MCF 10A (cell line): Measurements from ENCODE around the gene MCAM. TPM values are rescaled to one million over a fixed set of nuclear protein-coding genes. Genes with fewer than 3 reads are reported as not detected.
A peak's percentile ranks its signal among the peaks of the same experiment; 100 is the strongest.

ENCODE experiments used
- Bru-seq: library from RNA; stranded (reverse); fragments of 400-500 nt; gene quantifications from one replicate; lab custom pipeline; 2021; lab: Mats Ljungman, UMichigan
- BruChase-seq, 2 experiments: library from RNA; stranded (reverse); fragments of 400-500 nt; gene quantifications; one replicate each; lab custom pipeline; 2021; lab: Mats Ljungman, UMichigan
- BruUV-seq: library from RNA; stranded (reverse); fragments of 400-500 nt; replicated peaks from 2 replicates; lab custom pipeline; 2021; lab: Mats Ljungman, UMichigan
- CTCF ChIA-PET: fragments of 300-600 bp; sonication (Branson Sonifier 250); formaldehyde crosslinking; extraction: SDS; loops from one replicate; lab custom pipeline; 2021; ENCODE audit warnings: antibody characterized with exemption, inconsistent platforms; lab: Yijun Ruan, JAX
- POLR2A ChIA-PET: fragments of 300-600, 350-650 bp; sonication (Branson Sonifier 250); formaldehyde crosslinking; extraction: SDS; loops from one replicate; lab custom pipeline; 2020; ENCODE audit warnings: antibody characterized with exemption, inconsistent platforms; lab: Yijun Ruan, JAX
- DNase-seq: peaks from one replicate; pipeline ENCODE4 v3.0.0-alpha.2; 2018; ENCODE audit not compliant: unreplicated experiment
- H3K27ac Mint-ChIP-seq: one replicate; pipeline ENCODE4 v1.8.0; 2022; ENCODE audit warnings: mild to moderate bottlenecking, low read depth, mixed read lengths; ENCODE audit not compliant: unreplicated experiment
- H3K27me3 Mint-ChIP-seq: one replicate; pipeline ENCODE4 v1.8.0; 2022; ENCODE audit warnings: mixed read lengths; ENCODE audit not compliant: insufficient read depth, unreplicated experiment
- H3K36me3 Mint-ChIP-seq: one replicate; pipeline ENCODE4 v1.8.0; 2022; ENCODE audit warnings: mild to moderate bottlenecking, moderate library complexity, mixed read lengths; ENCODE audit not compliant: insufficient read depth, unreplicated experiment
- H3K4me1 Mint-ChIP-seq: one replicate; pipeline ENCODE4 v1.8.0; 2022; ENCODE audit warnings: mixed read lengths; ENCODE audit not compliant: insufficient read depth, unreplicated experiment
- H3K4me3 Mint-ChIP-seq: one replicate; pipeline ENCODE4 v1.8.0; 2022; ENCODE audit warnings: mild to moderate bottlenecking, moderate library complexity, mixed read lengths; ENCODE audit not compliant: unreplicated experiment
- H3K9me3 Mint-ChIP-seq: one replicate; pipeline ENCODE4 v1.8.0; 2022; ENCODE audit warnings: mixed read lengths; ENCODE audit not compliant: unreplicated experiment
- intact Hi-C: fragments of 100-400 bp; cut with micrococcal nuclease; formaldehyde crosslinking; loops from 2 replicates; pipeline ENCODE4 v1.14.1; 2022
- long read RNA-seq: library from polyadenylated mRNA; stranded (forward); transcript quantifications from one replicate; pipeline ENCODE4 v2.0.0, GENCODE V29; 2022
- total RNA-seq: library from RNA; stranded (reverse); gene quantifications from 2 replicates; pipeline ENCODE4 v1.2.3, GENCODE V29; 2022
- TF ChIP-seq, protein P1 (sequence below): fragments of 200-600 bp; IDR thresholded peaks from one replicate; pipeline ENCODE4 v1.8.0; 2022; ENCODE audit warnings: antibody characterized with exemption, mild to moderate bottlenecking; ENCODE audit not compliant: unreplicated experiment

MCAM gene, protein sequence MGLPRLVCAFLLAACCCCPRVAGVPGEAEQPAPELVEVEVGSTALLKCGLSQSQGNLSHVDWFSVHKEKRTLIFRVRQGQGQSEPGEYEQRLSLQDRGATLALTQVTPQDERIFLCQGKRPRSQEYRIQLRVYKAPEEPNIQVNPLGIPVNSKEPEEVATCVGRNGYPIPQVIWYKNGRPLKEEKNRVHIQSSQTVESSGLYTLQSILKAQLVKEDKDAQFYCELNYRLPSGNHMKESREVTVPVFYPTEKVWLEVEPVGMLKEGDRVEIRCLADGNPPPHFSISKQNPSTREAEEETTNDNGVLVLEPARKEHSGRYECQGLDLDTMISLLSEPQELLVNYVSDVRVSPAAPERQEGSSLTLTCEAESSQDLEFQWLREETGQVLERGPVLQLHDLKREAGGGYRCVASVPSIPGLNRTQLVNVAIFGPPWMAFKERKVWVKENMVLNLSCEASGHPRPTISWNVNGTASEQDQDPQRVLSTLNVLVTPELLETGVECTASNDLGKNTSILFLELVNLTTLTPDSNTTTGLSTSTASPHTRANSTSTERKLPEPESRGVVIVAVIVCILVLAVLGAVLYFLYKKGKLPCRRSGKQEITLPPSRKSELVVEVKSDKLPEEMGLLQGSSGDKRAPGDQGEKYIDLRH
- total RNA-seq: 3.5 TPM in 2 replicates
- percentile 23 among the genes with signal in this experiment for Bru-seq, nascent RNA
- percentile 45 among the genes with signal in this experiment for BruChase-seq, experiment 1, labeled RNA remaining after a 6-hour chase
- BruChase-seq, experiment 2, labeled RNA remaining after a 2-hour chase: percentile 36 among the genes with signal in this experiment
- long read RNA-seq, partial matches to known transcripts: 1 of 3 reads
- long read RNA-seq, other reads (novel, unspliced or antisense): 0 of 3 reads

GRCh38 chr11:119316729-119317591 is at the start of gene MCAM:
Gene MCAM, minus strand, starts transcription at chr11:119317130. Its CDS starts 29 bp downstream, at chr11:119317101.
- POLR2A ChIA-PET: interaction anchor here (0.6 to 1.4 kb wide), 3 partner anchors 196 to 261 kb away, joined by 3 read pairs; partner anchors contain the start of gene DPAGT1
- H3K9me3 Mint-ChIP-seq: no peaks in the 10 kb centered on the region
- no peak for DNase-seq

GRCh38 chr11:119365071-119365591 is 48.2 kb upstream of the MCAM start:
- peaks cover 71% of the 10 kb centered on the region for H3K4me1 Mint-ChIP-seq
- BruUV-seq: no TSS peak
- H3K9me3 Mint-ChIP-seq: no peaks in the 10 kb centered on the region
- no peaks in the 10 kb centered on the region for H3K27me3 Mint-ChIP-seq
- H3K27ac Mint-ChIP-seq: no peak overlapping the region
- peaks cover 6% of the 10 kb centered on the region for H3K36me3 Mint-ChIP-seq
- ChIA-PET CTCF (interaction anchor here (0.6 to 2.1 kb wide), 5 partner anchors 8 to 161 kb away, joined by 3 to 16 read pairs (median 6); no protein-coding TSS in a partner anchor), POLR2A (interaction anchor here (0.6 kb wide), 2 partner anchors 13 to 745 kb away, joined by 3 to 4 read pairs; no protein-coding TSS in a partner anchor)
- H3K4me3 Mint-ChIP-seq: no peak overlapping the region
- TF ChIP-seq, protein P1, sequence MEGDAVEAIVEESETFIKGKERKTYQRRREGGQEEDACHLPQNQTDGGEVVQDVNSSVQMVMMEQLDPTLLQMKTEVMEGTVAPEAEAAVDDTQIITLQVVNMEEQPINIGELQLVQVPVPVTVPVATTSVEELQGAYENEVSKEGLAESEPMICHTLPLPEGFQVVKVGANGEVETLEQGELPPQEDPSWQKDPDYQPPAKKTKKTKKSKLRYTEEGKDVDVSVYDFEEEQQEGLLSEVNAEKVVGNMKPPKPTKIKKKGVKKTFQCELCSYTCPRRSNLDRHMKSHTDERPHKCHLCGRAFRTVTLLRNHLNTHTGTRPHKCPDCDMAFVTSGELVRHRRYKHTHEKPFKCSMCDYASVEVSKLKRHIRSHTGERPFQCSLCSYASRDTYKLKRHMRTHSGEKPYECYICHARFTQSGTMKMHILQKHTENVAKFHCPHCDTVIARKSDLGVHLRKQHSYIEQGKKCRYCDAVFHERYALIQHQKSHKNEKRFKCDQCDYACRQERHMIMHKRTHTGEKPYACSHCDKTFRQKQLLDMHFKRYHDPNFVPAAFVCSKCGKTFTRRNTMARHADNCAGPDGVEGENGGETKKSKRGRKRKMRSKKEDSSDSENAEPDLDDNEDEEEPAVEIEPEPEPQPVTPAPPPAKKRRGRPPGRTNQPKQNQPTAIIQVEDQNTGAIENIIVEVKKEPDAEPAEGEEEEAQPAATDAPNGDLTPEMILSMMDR: no peak
- intact Hi-C loops: no loop called here
- no peak for DNase-seq

More at GRCh38 chr11:119316729-119317591, at the start of gene MCAM:
- no TSS peak for BruUV-seq
- intact Hi-C loops: no loop called here
- Mint-ChIP-seq H3K27me3 (no peaks in the 10 kb centered on the region), H3K4me1 (peaks cover 8% of the 10 kb centered on the region), H3K27ac (no peak within 1 kb of the TSS), H3K4me3 (peak within 1 kb of the TSS; percentile 69), H3K36me3 (peaks cover 6% of the 10 kb centered on the region)
- CTCF ChIA-PET: interaction anchor here (0.6 to 1.1 kb wide), 6 partner anchors 8 to 224 kb away, joined by 3 to 6 read pairs (median 4); no protein-coding TSS in a partner anchor
- TF ChIP-seq, protein P1: no peak

GRCh38 chr11:119363851-119364590 is 47.1 kb upstream of the MCAM start:
- Mint-ChIP-seq H3K27me3 (no peaks in the 10 kb centered on the region), H3K36me3 (peaks cover 6% of the 10 kb centered on the region), H3K4me3 (no peak overlapping the region), H3K9me3 (no peaks in the 10 kb centered on the region), H3K4me1 (peaks cover 73% of the 10 kb centered on the region), H3K27ac (no peak overlapping the region)
- TF ChIP-seq, protein P1: no peak
- BruUV-seq: no TSS peak
- CTCF ChIA-PET: interaction anchor here (0.6 to 9.2 kb wide), 5 partner anchors 8 to 160 kb away, joined by 3 to 415 read pairs (median 12); partner anchors contain the start of gene USP2
- no peak for DNase-seq
- intact Hi-C loops: no loop called here
- POLR2A ChIA-PET: interaction anchor here (0.6 kb wide), 1 partner anchor 46 kb away, joined by 3 read pairs; no protein-coding TSS in a partner anchor
